Measurements from ENCODE around the gene TFB1M.
"Not testable (repeated sequence)": the region's sequence is repeated elsewhere in the genome, so short reads cannot be mapped to it uniquely, and the experiment has no call there.

TFB1M gene

GRCh38 chr6:155234167-155234566 lies 80.1 kb downstream of the TFB1M start:
- no peak for DNase-seq

DNA sequence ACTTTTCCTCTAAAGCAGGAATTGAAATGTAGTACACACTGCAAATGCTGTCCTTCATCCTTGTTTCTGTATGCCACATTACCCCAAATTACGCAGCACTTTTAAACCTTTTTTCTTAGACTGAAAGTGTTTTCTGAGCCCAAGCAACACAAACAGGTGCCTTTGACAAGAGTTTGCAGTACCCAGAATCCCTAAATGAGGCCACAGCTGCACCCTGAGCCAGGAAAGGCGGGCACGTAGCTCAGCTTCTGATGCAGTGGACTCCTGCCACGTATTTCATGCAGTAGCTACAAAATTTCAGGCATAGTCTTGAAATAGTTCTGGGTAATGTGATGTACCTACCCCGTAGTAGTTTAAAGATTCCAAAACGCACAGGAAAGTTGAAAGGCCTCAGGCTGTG lies 81.4 kb downstream of the TFB1M start:
- DNase-seq, result no peak

- not testable (repeated sequence) for DNase-seq
Measured at GRCh38 chr6:155230975-155231374, 83.3 kb downstream of the TFB1M start.

GRCh38 chr6:155228546-155229166 lies 85.6 kb downstream of the TFB1M start:
- DNase-seq, result no peak

DNA sequence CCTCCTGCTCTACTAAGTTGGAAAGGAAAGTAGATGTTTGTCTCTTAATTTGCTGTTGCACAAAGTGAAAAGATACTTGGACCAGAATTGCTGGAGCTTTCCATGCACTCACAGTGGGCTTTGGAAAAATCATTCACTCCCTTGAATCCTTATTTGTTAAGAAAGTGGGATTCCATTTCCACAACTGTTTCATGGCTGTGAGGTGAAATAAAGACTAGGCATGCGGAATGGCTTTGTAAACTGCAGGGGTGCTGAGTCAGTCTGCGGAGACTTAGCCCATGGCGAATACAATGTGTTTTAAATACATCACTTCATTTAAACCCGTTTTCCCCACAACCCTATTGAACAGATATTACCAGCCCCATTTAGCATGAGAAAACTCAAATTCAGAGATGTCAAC lies 87.2 kb downstream of the TFB1M start:
- no peak for DNase-seq

GRCh38 chr6:155224618-155225017 lies 89.7 kb downstream of the TFB1M start:
- DNase-seq, result no peak

DNA sequence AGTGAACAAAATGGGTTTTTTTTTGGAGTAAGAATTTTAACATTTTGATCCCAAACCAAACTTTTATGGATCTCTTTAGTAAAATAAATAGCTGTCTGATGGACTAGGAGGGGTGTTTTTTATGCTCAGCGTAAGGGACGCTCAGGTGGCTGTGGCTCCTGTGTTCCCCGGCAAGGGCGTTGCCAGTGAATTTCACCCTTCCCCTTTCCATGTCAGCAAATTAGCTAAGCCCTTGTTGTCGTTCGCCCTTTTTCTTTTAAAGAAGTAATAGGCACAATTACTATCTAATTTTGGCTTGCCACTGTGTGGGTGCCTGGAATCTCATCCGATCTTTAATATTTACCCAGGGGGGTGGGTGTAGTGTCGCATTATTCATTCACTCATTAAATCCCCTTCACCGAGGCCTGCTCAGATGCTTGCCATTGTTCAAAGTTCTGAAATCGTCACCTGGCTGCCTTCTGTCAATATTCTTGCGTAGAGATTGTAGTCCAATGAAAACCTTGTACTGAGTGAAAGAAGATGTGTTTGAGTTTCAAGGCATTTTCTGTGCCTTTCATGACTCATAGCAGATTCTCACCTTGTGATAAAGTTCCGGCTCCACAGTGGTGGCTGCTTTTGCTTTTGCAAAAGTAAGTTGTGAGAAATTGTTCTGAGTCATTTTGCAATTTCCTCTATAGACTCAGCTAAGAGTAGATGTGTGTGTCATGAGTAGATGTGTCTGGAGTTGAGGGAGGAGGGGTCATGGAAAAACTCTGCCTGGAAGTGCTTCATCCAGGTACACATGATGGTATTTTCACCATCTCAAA lies 90.4 kb downstream of the TFB1M start:
- no peak for DNase-seq

DNA sequence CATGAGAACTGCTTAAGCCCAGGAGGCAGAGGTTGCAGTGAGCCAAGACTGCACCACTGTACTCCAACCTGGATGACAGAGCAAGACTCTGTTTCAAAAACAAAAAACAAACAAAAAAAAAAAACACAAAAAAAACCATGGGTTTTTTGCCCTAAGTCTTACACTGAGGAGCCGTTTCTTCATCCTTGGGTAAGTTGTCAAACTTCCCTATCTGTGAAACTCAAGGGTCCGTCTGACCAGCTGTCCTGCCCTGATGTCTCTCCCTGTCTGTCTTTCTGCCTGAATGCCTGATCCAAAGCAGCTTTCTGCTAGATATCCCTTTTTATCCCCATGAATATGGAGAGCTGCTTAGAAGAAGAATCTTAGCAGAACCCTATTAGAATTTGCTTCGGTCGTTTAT lies 91.8 kb downstream of the TFB1M start:
- no peak for DNase-seq

- DNase-seq, result no peak
Measured at GRCh38 chr6:155221086-155221485, 93.2 kb downstream of the TFB1M start.

DNA sequence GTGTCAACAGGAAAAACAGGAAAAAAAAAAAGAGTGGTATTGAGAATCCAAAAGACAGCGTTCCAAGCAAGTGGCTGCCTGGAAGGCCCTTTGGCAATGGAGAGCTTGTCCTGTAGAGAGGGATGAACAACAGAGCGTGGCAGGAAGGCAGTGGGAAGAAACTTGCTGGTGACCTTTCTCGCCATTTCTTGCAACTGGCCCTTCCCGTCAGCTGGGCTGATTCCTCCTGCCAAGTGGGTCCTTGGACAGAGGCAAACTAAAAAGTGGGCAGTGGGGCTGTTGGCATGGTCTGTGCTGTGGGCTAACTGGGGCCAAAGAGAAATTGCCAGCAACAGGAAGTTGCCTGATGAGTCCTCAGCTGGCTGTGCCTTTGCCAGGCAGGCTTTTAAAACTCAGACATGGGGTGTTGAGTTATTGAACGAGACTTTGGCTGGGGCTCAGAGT lies 94.4 kb downstream of the TFB1M start:
- no peak for DNase-seq

DNA sequence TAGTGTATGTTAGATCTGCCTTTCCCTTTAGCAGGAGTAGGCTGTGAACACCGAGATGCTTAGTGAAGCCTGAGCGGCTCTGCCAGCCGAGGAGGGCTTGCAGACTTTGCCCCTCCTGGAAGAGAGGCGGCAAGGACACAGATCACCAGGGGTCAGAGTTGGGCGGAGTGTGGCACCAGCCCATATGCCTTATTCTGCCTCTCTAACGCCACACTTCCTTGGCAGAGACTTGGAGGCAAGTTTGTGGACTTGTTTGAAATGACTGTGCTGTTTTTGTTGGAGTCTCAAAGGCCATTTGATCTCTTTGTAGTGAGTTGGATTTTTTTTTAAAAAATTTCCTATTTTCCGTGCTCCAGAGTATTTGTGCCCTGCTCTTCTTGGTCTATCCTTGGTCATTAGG lies 95.0 kb downstream of the TFB1M start:
- DNase-seq, result no peak

DNA sequence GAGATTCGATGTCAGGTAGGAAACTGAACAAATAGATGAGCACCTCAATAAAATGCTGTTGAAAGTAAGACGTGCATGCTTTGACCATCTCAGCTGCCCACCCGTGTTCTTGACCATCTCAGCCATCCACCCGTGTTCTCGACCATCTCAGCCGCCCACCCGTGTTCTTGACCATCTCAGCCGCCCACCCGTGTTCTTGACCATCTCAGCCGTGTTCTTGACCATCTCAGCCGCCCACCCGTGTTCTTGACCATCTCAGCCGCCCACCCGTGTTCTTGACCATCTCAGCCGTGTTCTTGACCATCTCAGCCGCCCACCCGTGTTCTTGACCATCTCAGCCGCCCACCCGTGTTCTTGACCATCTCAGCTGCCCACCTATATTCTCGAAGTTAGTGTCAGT lies 95.6 kb downstream of the TFB1M start:
- not testable (repeated sequence) for DNase-seq

DNA sequence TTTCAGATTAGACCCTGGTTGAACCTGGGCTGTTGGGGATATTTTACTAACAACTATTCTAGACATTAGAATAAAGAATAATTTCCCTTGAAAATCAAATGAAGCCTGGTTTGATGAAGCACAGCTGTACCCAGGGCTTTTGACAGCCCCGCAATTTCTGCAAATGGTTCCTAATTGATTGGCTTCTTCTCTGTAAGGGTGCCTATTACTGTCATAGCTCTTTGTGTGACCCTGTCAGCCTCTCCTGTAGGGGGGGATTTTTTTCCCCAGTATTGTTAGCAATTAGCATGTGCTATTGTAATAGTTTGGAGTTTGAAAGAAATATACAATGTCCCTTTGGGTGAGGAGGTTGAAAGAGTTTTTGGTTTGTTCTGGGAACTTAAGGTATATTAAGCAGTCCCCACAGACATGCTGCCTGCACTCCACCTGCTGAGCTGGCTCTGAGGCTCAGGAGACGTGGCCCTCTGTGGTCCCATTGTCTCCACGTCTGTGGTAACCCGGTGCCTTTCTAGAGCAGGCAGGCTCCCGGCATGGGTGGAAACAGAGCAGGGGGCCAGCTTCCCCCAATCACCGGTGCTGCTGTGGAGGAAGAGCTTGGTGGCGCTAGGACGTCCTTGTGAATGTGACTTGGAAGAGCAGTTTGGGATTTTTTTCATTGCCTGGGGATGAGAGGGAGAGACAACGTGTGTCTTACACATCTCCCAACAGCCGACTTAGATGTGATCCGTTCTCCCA lies 97.8 kb downstream of the TFB1M start:
- DNase-seq, result no peak

DNA sequence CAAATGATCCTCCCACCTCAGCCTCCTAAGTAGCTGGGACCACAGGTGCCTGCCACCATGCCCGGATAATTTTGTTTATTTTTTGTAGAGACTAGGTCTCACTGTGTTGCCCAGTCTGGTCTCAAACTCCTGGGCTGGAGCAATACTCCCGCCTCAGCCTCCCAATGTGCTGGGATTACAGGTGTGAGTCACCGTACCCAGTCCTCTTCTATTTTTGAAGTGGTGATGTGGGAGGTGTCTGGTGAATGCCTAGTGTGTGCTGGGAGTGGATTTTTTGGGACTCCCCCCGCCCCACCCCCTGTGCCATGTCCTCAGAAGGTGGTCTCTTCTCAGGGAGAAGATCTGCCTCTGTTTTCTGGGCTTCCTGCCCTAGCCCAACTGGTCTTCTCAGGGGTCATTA lies 98.4 kb downstream of the TFB1M start:
- DNase-seq, result no peak

- no peak for DNase-seq
Measured at GRCh38 chr6:155213611-155214372, 100.5 kb downstream of the TFB1M start.

GRCh38 chr6:155212616-155213380 lies 101.5 kb downstream of the TFB1M start:
- peak; percentile 52 for DNase-seq

DNA sequence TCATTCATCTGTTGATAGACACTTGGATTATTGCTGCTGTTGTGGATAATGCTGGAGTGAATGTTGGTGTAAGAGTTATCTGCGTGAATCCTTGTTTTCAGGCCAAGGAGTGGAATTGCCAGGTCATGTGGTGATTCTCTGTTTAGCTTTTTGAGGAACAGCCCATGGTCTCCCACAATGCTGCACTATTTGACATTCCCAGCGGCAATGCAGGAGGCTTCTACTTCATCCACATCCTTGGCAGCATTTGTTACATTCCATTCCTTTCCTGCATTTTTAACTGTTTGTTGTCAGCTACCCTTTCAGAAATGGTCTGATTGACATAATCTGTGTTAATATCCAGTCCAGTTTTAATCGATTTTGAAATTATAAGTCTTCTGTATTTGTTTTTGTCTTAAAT lies 102.2 kb downstream of the TFB1M start:
- DNase-seq, result no peak

DNA sequence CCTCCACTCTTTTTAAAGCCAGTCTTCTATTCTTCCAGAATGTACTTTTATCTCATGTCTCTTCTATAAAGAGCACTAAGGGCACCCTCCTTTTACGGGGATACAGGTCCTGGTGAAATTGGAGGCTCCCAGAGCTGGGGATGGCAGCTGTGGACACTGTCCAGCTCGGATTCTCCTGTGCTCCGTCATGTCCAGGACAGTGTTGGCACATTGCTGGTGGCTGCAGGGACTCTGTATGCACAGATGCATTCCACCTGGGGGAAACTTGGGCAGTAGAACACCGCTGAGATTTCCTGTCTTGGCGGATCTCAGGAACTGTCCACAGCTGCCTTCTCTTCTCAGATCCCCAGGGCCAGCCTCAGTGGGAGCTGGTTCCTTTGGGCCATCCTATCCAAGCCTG lies 107.1 kb downstream of the TFB1M start:
- no peak for DNase-seq

Measured in left hindlimb (tissue), 1 donor.